CD8-positive, alpha-beta memory T cell (primary cell): Measurements from ENCODE around the gene EXOC2. TPM values are rescaled to one million over a fixed set of nuclear protein-coding genes. Genes with fewer than 3 reads are reported as not detected.
A peak's percentile ranks its signal among the peaks of the same experiment; 100 is the strongest.

Experiments used
- CTCF ChIA-PET: fragments of 350-600 bp; sonication (Branson Sonifier 250); formaldehyde crosslinking; loops from one replicate; lab custom pipeline; 2021; ENCODE audit warnings: antibody characterized with exemption; lab: Charles Lee
- POLR2A ChIA-PET: fragments of 350-600 bp; sonication (Branson Sonifier 250); formaldehyde crosslinking; loops from one replicate; lab custom pipeline; 2021; ENCODE audit warnings: antibody characterized with exemption; lab: Charles Lee
- DNase-seq, 5 donors: peaks; one replicate each; pipeline versions ENCODE4 v3.0.0 to v3.0.0-alpha.2; 2020 to 2022; ENCODE audit warnings: mixed read lengths in 1 of 5
- H3K27ac ChIP-seq: one replicate; pipeline ENCODE4 v1.7.0; 2013; ENCODE audit warnings: low read depth, mild to moderate bottlenecking, low read length, moderate library complexity
- H3K27me3 ChIP-seq: 2 replicates; pipeline ENCODE4 v1.7.0; 2013; ENCODE audit warnings: low read length, mild to moderate bottlenecking; ENCODE audit not compliant: insufficient read depth, poor library complexity, severe bottlenecking
- H3K36me3 ChIP-seq: 2 replicates; pipeline ENCODE4 v1.7.0; 2013; ENCODE audit warnings: mild to moderate bottlenecking, low read length, moderate library complexity; ENCODE audit not compliant: insufficient read depth
- H3K4me1 ChIP-seq: 2 replicates; pipeline ENCODE4 v1.7.0; 2013; ENCODE audit warnings: mild to moderate bottlenecking, low read length, moderate library complexity; ENCODE audit not compliant: insufficient read depth
- H3K4me3 ChIP-seq: 2 replicates; pipeline ENCODE4 v1.7.0; 2013; ENCODE audit warnings: mild to moderate bottlenecking, low read length
- H3K9me3 ChIP-seq: 2 replicates; pipeline ENCODE4 v1.7.0; 2013; ENCODE audit warnings: mild to moderate bottlenecking, low read length
- H3K27ac Mint-ChIP-seq, 8 donors: one replicate each; pipeline ENCODE4 v1.8.0; 2020 to 2021; ENCODE audit warnings: mixed read lengths in 8 of 8, mild to moderate bottlenecking in 6 of 8, inconsistent platforms in 3 of 8, moderate library complexity in 3 of 8
- H3K27me3 Mint-ChIP-seq, 2 donors: one replicate each; pipeline ENCODE4 v1.8.0; 2020 to 2021; ENCODE audit warnings: mixed read lengths in 2 of 2, mild to moderate bottlenecking in 1 of 2, moderate library complexity in 1 of 2
- H3K36me3 Mint-ChIP-seq, 3 donors: one replicate each; pipeline ENCODE4 v1.8.0; 2020 to 2021; ENCODE audit warnings: mixed read lengths in 3 of 3, inconsistent platforms in 1 of 3, mild to moderate bottlenecking in 1 of 3
- H3K4me1 Mint-ChIP-seq, 3 donors: one replicate each; pipeline ENCODE4 v1.8.0; 2020 to 2021; ENCODE audit warnings: mixed read lengths in 3 of 3, inconsistent platforms in 1 of 3, mild to moderate bottlenecking in 1 of 3
- H3K4me3 Mint-ChIP-seq, 7 donors: one replicate each; pipeline ENCODE4 v1.8.0; 2020 to 2021; ENCODE audit warnings: mixed read lengths in 7 of 7, mild to moderate bottlenecking in 6 of 7, moderate library complexity in 4 of 7, inconsistent platforms in 2 of 7
- H3K9me3 Mint-ChIP-seq, 5 donors: one replicate each; pipeline ENCODE4 v1.8.0; 2020 to 2022; ENCODE audit warnings: mixed read lengths in 5 of 5, mild to moderate bottlenecking in 3 of 5, moderate library complexity in 2 of 5, inconsistent platforms in 1 of 5
- polyA plus RNA-seq: library from polyadenylated mRNA; unstranded; fragments of 300-500 nt; fragmentation: Illumina TruSeq; gene quantifications from one replicate; pipeline ENCODE4 v1.2.3, GENCODE V29; 2021
- total RNA-seq, 2 experiments: library from RNA; stranded (reverse); gene quantifications; one replicate each; pipeline ENCODE4 v1.2.3, GENCODE V29; 2021

Gene EXOC2
- total and polyA plus RNA-seq, 3 experiments from 2014 or later: 41.5 to 44.6 (median 43.1) TPM

DNA sequence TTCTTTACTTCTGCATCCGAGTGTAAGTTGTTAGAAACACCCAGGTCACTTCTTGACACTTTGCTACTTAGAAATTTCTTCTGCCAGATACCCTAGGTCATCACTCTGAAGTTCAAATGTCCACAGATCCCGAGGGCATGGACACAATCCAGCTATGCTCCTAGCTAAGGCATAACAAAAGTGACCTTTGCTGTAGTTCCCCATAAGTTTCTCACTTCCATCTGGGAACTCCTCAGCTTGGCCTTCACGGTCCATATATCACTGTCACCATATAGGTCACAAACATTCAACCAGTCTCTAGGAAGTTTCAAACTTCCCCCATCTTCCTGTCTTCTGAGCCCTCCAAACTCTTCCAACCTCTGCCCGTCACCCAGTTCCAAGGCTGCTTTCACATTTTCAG lies 236.1 kb downstream of the EXOC2 start:
- no peaks in the 10 kb centered on the region for H3K27me3 ChIP-seq
- no peaks in the 10 kb centered on the region for H3K9me3 ChIP-seq
- DNase-seq: no peak
- no peak overlapping the region for H3K27ac ChIP-seq
- peaks cover 0 to 7% of the 10 kb centered on the region in 2 donors for H3K27me3 Mint-ChIP-seq
- POLR2A ChIA-PET: no interaction called here
- no peak overlapping the region for H3K27ac Mint-ChIP-seq
- peaks cover 0 to 5% (median 2%) of the 10 kb centered on the region in 5 donors for H3K9me3 Mint-ChIP-seq
- H3K4me1 Mint-ChIP-seq: peaks cover 5 to 6% (median 6%) of the 10 kb centered on the region in 3 donors
- H3K4me3 Mint-ChIP-seq: no peak overlapping the region
- H3K36me3 Mint-ChIP-seq: peaks cover 0 to 12% (median 1%) of the 10 kb centered on the region in 3 donors
- no peaks in the 10 kb centered on the region for H3K36me3 ChIP-seq
- CTCF ChIA-PET: no interaction called here
- no peaks in the 10 kb centered on the region for H3K4me1 ChIP-seq
- H3K4me3 ChIP-seq: no peak overlapping the region

DNA sequence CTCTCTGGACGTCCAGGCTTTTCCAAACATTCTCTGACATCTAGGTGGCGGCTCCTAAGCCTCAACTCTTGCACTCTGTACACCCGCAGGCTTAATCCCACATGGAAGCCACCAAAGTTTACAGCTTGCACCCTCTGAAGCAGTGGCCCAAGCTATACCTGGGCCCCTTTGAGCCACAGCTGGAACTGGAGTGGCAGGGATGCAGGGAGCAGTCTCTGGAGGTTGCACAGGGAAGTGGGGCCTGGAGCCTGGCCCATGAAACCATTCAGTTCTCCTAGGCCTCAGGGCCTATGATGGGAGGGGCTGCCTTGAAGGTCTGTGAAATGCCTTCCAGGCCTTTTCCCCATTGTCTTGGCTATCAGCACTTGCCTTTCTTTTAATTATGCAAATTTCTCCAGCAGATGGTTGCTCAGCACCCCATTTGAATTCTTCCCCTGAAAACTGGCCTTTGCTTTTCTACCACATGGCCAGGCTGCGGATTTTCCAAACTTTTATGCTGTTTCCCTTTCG lies 236.5 kb downstream of the EXOC2 start:
- Histone ChIP-seq H3K4me3 (no peak overlapping the region), H3K27ac (no peak overlapping the region), H3K27me3 (no peaks in the 10 kb centered on the region), H3K4me1 (no peaks in the 10 kb centered on the region), H3K36me3 (no peaks in the 10 kb centered on the region), H3K9me3 (no peaks in the 10 kb centered on the region)
- H3K9me3 Mint-ChIP-seq: peaks cover 0 to 5% (median 2%) of the 10 kb centered on the region in 5 donors
- POLR2A ChIA-PET: no interaction called here
- H3K36me3 Mint-ChIP-seq: peaks cover 0 to 12% (median 1%) of the 10 kb centered on the region in 3 donors
- DNase-seq: no peak
- H3K27me3 Mint-ChIP-seq: peaks cover 0 to 7% of the 10 kb centered on the region in 2 donors
- H3K4me1 Mint-ChIP-seq: peaks cover 5 to 6% (median 6%) of the 10 kb centered on the region in 3 donors
- H3K4me3 Mint-ChIP-seq: no peak overlapping the region
- CTCF ChIA-PET: no interaction called here
- no peak overlapping the region for H3K27ac Mint-ChIP-seq

DNA sequence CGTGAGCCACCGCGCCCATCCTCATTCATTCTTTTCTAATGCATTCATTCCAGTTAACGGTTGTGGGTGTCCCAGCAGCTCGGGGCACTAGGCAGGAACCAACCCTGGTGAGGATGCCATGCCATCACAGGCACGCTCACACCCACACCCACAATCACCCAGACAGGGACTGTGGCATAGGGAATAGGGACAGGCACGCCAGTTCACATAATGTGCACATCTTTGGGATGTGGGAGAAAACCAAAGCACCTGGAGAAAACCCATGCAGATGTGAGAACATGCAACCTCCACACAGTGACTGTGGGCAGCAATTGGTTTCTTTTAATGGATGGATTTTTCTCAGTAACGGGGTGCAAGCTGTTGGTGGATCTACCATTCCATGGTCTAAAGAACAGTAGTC lies 237.1 kb downstream of the EXOC2 start:
- Histone ChIP-seq H3K27me3 (no peaks in the 10 kb centered on the region), H3K9me3 (no peaks in the 10 kb centered on the region), H3K4me1 (no peaks in the 10 kb centered on the region), H3K27ac (no peak overlapping the region), H3K4me3 (no peak overlapping the region), H3K36me3 (no peaks in the 10 kb centered on the region)
- Mint-ChIP-seq H3K27ac (no peak overlapping the region), H3K36me3 (peaks cover 0 to 12% (median 1%) of the 10 kb centered on the region in 3 donors), H3K4me1 (peaks cover 5 to 6% (median 6%) of the 10 kb centered on the region in 3 donors), H3K4me3 (no peak overlapping the region), H3K27me3 (peaks cover 0 to 7% of the 10 kb centered on the region in 2 donors), H3K9me3 (peaks cover 0 to 5% (median 2%) of the 10 kb centered on the region in 5 donors)
- DNase-seq: no peak
- ChIA-PET POLR2A (no interaction called here), CTCF (no interaction called here)

GRCh38 chr6:455006-455585 lies 237.8 kb downstream of the EXOC2 start:
- Mint-ChIP-seq H3K4me1 (peaks cover 5 to 6% (median 6%) of the 10 kb centered on the region in 3 donors), H3K4me3 (peak overlapping the region in 3 of 7 donors; percentile 39 to 51 (median 49)), H3K27me3 (peaks cover 0 to 7% of the 10 kb centered on the region in 2 donors), H3K9me3 (peaks cover 0 to 5% (median 2%) of the 10 kb centered on the region in 5 donors), H3K27ac (peak overlapping the region in 3 of 8 donors; percentile 42 to 63 (median 47)), H3K36me3 (peaks cover 0 to 12% (median 1%) of the 10 kb centered on the region in 3 donors)
- no peaks in the 10 kb centered on the region for H3K36me3 ChIP-seq
- no peaks in the 10 kb centered on the region for H3K27me3 ChIP-seq
- H3K9me3 ChIP-seq: no peaks in the 10 kb centered on the region
- H3K4me3 ChIP-seq: no peak overlapping the region
- POLR2A ChIA-PET: no interaction called here
- H3K4me1 ChIP-seq: no peaks in the 10 kb centered on the region
- H3K27ac ChIP-seq: no peak overlapping the region
- DNase-seq: peak in 1 of 5 donors; percentile 33
- CTCF ChIA-PET: no interaction called here

DNA sequence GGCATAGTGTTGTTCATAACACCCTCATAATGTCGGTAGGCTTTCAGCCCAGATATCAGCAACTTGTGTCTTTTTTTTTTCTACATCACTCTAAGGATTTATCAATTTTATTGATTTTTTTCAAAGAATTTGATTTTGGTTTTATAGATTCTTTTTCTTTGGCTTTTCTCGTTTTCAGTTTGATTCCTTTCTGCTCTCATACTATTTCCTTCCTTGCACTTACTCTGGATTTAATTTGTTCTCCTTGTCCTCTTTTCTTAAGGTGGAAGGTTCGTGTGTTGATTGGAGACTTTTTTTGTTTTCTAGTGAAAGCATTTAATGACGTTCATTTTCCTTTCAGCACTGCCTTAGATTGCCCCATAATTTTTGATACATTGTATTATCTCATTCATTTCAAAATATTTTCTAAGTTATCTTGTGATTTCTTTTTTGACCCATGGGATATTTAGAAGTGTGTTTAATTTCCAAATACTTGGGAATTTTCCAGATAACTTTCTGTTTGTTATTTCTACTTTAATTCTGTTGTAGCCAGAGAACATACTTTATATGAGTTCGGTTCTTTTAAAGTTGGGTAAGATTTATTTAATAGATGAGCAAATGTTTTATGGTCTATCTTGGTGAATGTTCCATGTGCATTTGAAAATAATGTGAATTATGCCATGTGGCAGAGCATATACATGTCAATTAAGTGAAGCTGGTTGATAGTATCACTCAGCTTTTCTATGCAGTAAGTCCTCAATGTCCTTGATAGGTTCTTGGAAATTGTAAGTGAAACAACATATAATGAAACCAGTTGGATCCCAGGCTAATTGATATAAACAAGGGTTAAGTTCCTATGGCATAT lies 238.6 kb downstream of the EXOC2 start:
- Mint-ChIP-seq H3K36me3 (peaks cover 0 to 12% (median 1%) of the 10 kb centered on the region in 3 donors), H3K4me3 (peak overlapping the region in 1 of 7 donors; percentile 49), H3K9me3 (peaks cover 0 to 5% (median 2%) of the 10 kb centered on the region in 5 donors), H3K4me1 (peaks cover 5 to 6% (median 6%) of the 10 kb centered on the region in 3 donors), H3K27ac (no peak overlapping the region), H3K27me3 (peaks cover 0 to 7% of the 10 kb centered on the region in 2 donors)
- no peaks in the 10 kb centered on the region for H3K27me3 ChIP-seq
- H3K9me3 ChIP-seq: no peaks in the 10 kb centered on the region
- DNase-seq: no peak
- ChIA-PET POLR2A (no interaction called here), CTCF (no interaction called here)
- no peaks in the 10 kb centered on the region for H3K4me1 ChIP-seq
- no peak overlapping the region for H3K27ac ChIP-seq
- no peak overlapping the region for H3K4me3 ChIP-seq
- no peaks in the 10 kb centered on the region for H3K36me3 ChIP-seq

DNA sequence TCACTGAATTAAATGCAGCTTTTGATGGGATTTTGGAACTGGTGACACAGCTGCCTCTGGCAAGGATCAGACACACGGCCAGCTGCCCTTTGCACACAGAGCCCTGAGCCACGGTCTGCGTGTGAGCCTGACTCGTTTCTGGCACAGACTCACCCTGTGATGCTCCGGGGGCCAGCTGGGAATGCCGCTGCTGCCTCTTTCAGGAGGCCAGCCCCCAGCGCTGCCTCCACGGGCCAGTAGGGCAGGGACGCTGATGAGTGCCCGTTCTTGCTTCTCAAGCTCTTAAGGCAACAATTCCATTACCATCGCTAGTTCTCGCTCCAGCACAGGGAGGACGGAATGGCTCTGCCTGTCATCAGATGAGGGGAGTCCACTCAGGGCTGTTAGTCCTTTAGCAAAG lies 239.8 kb downstream of the EXOC2 start:
- no peak overlapping the region for H3K4me3 ChIP-seq
- no peak for DNase-seq
- no peak overlapping the region for H3K27ac Mint-ChIP-seq
- H3K36me3 ChIP-seq: no peaks in the 10 kb centered on the region
- H3K27ac ChIP-seq: no peak overlapping the region
- H3K4me1 Mint-ChIP-seq: peaks cover 9 to 12% (median 12%) of the 10 kb centered on the region in 3 donors
- H3K4me1 ChIP-seq: peaks cover 3% of the 10 kb centered on the region
- ChIA-PET CTCF (interaction anchor here (0.8 to 1.0 kb wide), 2 partner anchors 15 to 28 kb away, joined by 3 read pairs; no protein-coding TSS in a partner anchor), POLR2A (no interaction called here)
- peaks cover 0 to 2% (median 0%) of the 10 kb centered on the region in 5 donors for H3K9me3 Mint-ChIP-seq
- no peaks in the 10 kb centered on the region for H3K9me3 ChIP-seq
- peaks cover 0 to 2% (median 1%) of the 10 kb centered on the region in 3 donors for H3K36me3 Mint-ChIP-seq
- H3K4me3 Mint-ChIP-seq: no peak overlapping the region
- peaks cover 0 to 7% of the 10 kb centered on the region in 2 donors for H3K27me3 Mint-ChIP-seq
- no peaks in the 10 kb centered on the region for H3K27me3 ChIP-seq

- CTCF ChIA-PET: interaction anchor here (0.8 to 1.0 kb wide), 2 partner anchors 16 to 27 kb away, joined by 3 read pairs; no protein-coding TSS in a partner anchor
- no peaks in the 10 kb centered on the region for H3K9me3 Mint-ChIP-seq
These were observed 240.5 kb downstream of the EXOC2 start for GRCh38 chr6:452301-453067.

More at GRCh38 chr6:452301-453067, 240.5 kb downstream of the EXOC2 start:
- Histone ChIP-seq H3K27me3 (no peaks in the 10 kb centered on the region), H3K9me3 (no peaks in the 10 kb centered on the region), H3K4me1 (peaks cover 10% of the 10 kb centered on the region), H3K27ac (no peak overlapping the region), H3K4me3 (no peak overlapping the region), H3K36me3 (no peaks in the 10 kb centered on the region)
- no peak overlapping the region for H3K4me3 Mint-ChIP-seq
- DNase-seq: no peak
- peaks cover 16 to 19% (median 18%) of the 10 kb centered on the region in 3 donors for H3K4me1 Mint-ChIP-seq
- H3K36me3 Mint-ChIP-seq: peaks cover 0 to 1% (median 0%) of the 10 kb centered on the region in 3 donors
- peaks cover 0 to 6% of the 10 kb centered on the region in 2 donors for H3K27me3 Mint-ChIP-seq
- no peak overlapping the region for H3K27ac Mint-ChIP-seq
- POLR2A ChIA-PET: no interaction called here
